Activated CD4-positive, alpha-beta memory T cell treated with anti-CD3 and anti-CD28 coated beads for 36 hours (primary cell): ENCODE measurements around the gene ADO. TPM values are rescaled to one million over a fixed set of nuclear protein-coding genes. Genes with fewer than 3 reads are reported as not detected.

ENCODE experiments used
- CTCF ChIA-PET: fragments of 350-600 bp; sonication (Branson Sonifier 250); formaldehyde crosslinking; loops from one replicate; lab custom pipeline; 2021; ENCODE audit warnings: antibody characterized with exemption, inconsistent platforms; lab: Charles Lee
- POLR2A ChIA-PET: fragments of 350-600 bp; sonication (Branson Sonifier 250); formaldehyde crosslinking; loops from one replicate; lab custom pipeline; 2021; ENCODE audit warnings: antibody characterized with exemption; lab: Charles Lee
- DNase-seq: peaks from one replicate; pipeline ENCODE4 v3.0.0-alpha.2; 2020
- H3K27ac Mint-ChIP-seq: one replicate; pipeline ENCODE4 v1.8.0; 2021; ENCODE audit warnings: mixed read lengths
- H3K27me3 Mint-ChIP-seq: one replicate; pipeline ENCODE4 v1.8.0; 2021; ENCODE audit warnings: mixed read lengths
- H3K36me3 Mint-ChIP-seq: one replicate; pipeline ENCODE4 v1.8.0; 2021; ENCODE audit warnings: mixed read lengths
- H3K4me1 Mint-ChIP-seq: one replicate; pipeline ENCODE4 v1.8.0; 2021; ENCODE audit warnings: low read depth, mixed read lengths
- H3K4me3 Mint-ChIP-seq: one replicate; pipeline ENCODE4 v1.8.0; 2021; ENCODE audit warnings: mild to moderate bottlenecking, mixed read lengths
- H3K9me3 Mint-ChIP-seq: one replicate; pipeline ENCODE4 v1.8.0; 2021; ENCODE audit warnings: mixed read lengths
- intact Hi-C: fragments of 100-400 bp; cut with micrococcal nuclease; formaldehyde crosslinking; loops from one replicate; pipeline ENCODE4 v1.15.1; 2023
- total RNA-seq, 2 experiments: library from RNA; stranded (reverse); gene quantifications; one replicate each; pipeline ENCODE4 v1.2.3, GENCODE V29; 2021

The ADO gene
- total RNA-seq, 2 experiments from 2014 or later, result 26.7 to 27.1 TPM

DNA sequence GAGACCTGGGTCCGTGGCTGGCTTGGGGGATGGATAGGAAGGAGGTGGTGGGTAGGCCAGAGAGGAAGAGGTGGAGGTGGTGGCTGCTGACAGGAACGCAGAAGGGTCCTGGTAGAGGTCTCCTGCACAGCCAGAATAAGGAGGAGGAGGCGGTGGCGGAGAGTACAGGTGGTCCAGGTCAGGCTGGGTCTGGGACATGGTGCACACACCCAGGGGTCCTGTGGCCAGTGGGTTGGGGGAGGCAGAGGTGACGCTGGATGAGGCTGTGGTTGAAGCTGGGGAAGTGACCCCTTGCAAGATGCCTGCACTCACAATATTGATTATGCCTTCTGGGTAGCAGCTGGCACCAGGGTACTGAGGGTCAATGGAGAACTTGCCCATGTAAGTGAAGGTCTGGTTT, 9.5 kb downstream of the ADO start:
- peak overlapping the region; percentile 88 for H3K4me3 Mint-ChIP-seq
- H3K27me3 Mint-ChIP-seq, result peaks cover under 1% of the 10 kb centered on the region
- ChIA-PET CTCF (interaction anchor here (1.5 to 6.7 kb wide), 3 partner anchors 8 to 218 kb away, joined by 4 to 139 read pairs (median 50); partner anchors contain the start of gene ADO), POLR2A (interaction anchor here (3.9 kb wide), 1 partner anchor 81 kb away, joined by 17 read pairs; no protein-coding TSS in a partner anchor)
- DNase-seq, result no peak
- peak overlapping the region; percentile 100 for H3K27ac Mint-ChIP-seq
- peaks cover 49% of the 10 kb centered on the region for H3K36me3 Mint-ChIP-seq
- intact Hi-C loops, result loop anchor here (10.0 kb wide), 1 partner anchor 711 kb away; the partner anchor contains the start of gene REEP3
- H3K9me3 Mint-ChIP-seq, result no peaks in the 10 kb centered on the region
- H3K4me1 Mint-ChIP-seq, result peaks cover 57% of the 10 kb centered on the region

DNA sequence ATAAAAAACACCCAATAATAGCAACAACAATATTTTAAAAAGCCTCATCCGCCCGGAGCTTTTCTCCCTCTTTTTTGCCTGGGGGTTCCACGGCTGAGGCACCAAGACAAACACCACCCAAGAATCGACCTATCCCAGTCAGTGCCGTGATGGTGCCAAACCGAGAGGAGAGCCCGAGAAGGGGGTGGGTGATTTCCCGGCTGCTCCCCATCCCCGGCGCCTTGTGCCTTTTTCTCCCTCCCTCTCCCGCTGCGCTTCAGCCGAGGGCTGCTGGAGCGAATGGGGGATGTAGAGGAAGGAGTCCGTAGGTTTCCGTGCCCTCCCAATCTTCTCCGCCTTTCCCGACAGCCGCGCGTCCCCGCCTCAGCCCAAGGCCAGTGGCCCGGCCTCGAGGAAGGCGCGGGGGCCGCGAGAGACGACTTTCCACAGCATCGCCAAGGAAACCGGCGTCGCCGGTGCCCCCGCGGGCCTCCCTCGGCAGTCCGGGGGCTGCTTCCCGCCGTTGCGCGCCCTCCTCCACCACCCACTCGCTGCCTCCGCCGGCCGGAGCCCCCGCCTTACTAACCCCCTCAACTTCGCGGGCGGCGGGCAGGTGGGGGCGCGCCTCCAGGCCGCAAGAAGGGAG, 10.3 kb downstream of the ADO start:
- peak overlapping the region; percentile 88 for H3K4me3 Mint-ChIP-seq
- peak; percentile 29 for DNase-seq
- intact Hi-C loops, result loop anchor here (5.0 to 10.0 kb wide), 2 partner anchors 710 to 913 kb away; partner anchors contain the start of genes ARID5B and REEP3
- POLR2A ChIA-PET, result interaction anchor here (3.8 to 3.9 kb wide), 2 partner anchors 82 to 177 kb away, joined by 17 to 20 read pairs; no protein-coding TSS in a partner anchor
- CTCF ChIA-PET, result interaction anchor here (0.6 to 6.7 kb wide), 7 partner anchors 9 to 270 kb away, joined by 4 to 139 read pairs (median 33); partner anchors contain the start of gene ADO
- H3K36me3 Mint-ChIP-seq, result peaks cover 48% of the 10 kb centered on the region
- peaks cover 10% of the 10 kb centered on the region for H3K27me3 Mint-ChIP-seq
- H3K4me1 Mint-ChIP-seq, result peaks cover 56% of the 10 kb centered on the region
- H3K27ac Mint-ChIP-seq, result peak overlapping the region; percentile 100
- no peaks in the 10 kb centered on the region for H3K9me3 Mint-ChIP-seq

DNA sequence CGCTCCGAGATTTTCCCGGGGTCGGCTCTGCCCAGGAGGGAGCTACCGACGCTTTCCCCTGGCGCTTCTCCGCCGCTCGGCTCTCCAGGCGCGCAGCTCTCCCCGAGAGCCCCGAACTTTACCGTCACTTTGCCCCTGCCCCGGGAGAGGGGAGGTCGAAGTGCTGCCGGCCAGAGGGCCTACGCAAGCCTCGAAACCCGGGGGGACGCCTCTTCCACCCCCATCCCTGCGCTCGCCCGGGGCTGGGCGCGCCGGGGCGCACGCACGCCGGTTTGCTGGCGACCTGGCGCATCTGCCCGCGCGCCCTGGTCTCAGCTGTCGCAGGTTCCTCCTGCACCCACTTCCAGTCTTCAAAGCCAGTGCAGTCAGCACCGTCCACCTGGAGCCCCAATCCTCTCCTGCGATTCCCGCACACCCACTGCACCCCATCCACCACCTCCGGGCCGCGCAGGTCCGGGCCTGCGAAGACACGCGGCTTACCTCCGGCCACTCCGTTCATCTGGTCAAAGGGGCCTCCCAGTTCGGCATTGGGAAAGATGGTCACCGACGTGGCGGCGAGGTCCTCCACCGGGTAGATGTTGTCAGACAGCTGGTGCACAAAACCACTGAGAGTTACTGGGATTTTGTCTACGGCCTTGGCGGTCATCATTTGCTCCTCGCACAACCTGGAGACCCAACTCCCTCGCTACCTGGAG, 11.0 kb downstream of the ADO start:
- ChIA-PET POLR2A (interaction anchor here (1.1 to 3.9 kb wide), 11 partner anchors 9 to 432 kb away, joined by 3 to 21 read pairs (median 9); partner anchors contain the start of gene ADO), CTCF (interaction anchor here (0.6 to 6.7 kb wide), 11 partner anchors 10 to 351 kb away, joined by 3 to 139 read pairs (median 16); partner anchors contain the start of gene ADO)
- H3K4me1 Mint-ChIP-seq, result peaks cover 50% of the 10 kb centered on the region
- H3K4me3 Mint-ChIP-seq, result peak overlapping the region; percentile 88
- peak overlapping the region; percentile 100 for H3K27ac Mint-ChIP-seq
- H3K36me3 Mint-ChIP-seq, result peaks cover 44% of the 10 kb centered on the region
- intact Hi-C loops, result loop anchor here (1.0 to 10.0 kb wide), 18 partner anchors 11 to 913 kb away; partner anchors contain the start of genes ADO, ARID5B, NRBF2 and REEP3
- H3K9me3 Mint-ChIP-seq, result no peaks in the 10 kb centered on the region
- peaks cover 16% of the 10 kb centered on the region for H3K27me3 Mint-ChIP-seq
- peak; percentile 29 for DNase-seq

DNA sequence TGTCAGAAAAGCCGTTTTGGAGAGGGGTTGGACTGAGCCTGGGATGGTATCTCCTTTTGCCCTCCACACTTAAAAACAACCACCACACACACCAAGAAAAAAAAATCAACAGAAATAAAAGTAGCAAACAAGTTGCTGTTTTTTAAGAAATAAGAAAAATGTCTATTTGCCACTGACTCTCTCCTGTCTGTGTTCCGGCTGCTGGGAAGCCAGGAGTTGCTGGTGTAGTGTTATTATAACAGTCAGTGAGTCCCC, 11.5 kb downstream of the ADO start:
- no peaks in the 10 kb centered on the region for H3K9me3 Mint-ChIP-seq
- peaks cover 45% of the 10 kb centered on the region for H3K4me1 Mint-ChIP-seq
- ChIA-PET CTCF (interaction anchor here (0.8 to 6.7 kb wide), 15 partner anchors 10 to 350 kb away, joined by 3 to 139 read pairs (median 12); partner anchors contain the start of gene ADO), POLR2A (interaction anchor here (0.9 to 3.9 kb wide), 17 partner anchors 9 to 766 kb away, joined by 3 to 21 read pairs (median 4); partner anchors contain the start of gene ADO)
- intact Hi-C loops, result loop anchor here (1.0 to 10.0 kb wide), 18 partner anchors 12 to 914 kb away; partner anchors contain the start of genes ADO, ARID5B, NRBF2 and REEP3
- H3K27ac Mint-ChIP-seq, result peak overlapping the region; percentile 100
- peaks cover 44% of the 10 kb centered on the region for H3K36me3 Mint-ChIP-seq
- peak overlapping the region; percentile 88 for H3K4me3 Mint-ChIP-seq
- DNase-seq, result no peak
- peaks cover 21% of the 10 kb centered on the region for H3K27me3 Mint-ChIP-seq

DNA sequence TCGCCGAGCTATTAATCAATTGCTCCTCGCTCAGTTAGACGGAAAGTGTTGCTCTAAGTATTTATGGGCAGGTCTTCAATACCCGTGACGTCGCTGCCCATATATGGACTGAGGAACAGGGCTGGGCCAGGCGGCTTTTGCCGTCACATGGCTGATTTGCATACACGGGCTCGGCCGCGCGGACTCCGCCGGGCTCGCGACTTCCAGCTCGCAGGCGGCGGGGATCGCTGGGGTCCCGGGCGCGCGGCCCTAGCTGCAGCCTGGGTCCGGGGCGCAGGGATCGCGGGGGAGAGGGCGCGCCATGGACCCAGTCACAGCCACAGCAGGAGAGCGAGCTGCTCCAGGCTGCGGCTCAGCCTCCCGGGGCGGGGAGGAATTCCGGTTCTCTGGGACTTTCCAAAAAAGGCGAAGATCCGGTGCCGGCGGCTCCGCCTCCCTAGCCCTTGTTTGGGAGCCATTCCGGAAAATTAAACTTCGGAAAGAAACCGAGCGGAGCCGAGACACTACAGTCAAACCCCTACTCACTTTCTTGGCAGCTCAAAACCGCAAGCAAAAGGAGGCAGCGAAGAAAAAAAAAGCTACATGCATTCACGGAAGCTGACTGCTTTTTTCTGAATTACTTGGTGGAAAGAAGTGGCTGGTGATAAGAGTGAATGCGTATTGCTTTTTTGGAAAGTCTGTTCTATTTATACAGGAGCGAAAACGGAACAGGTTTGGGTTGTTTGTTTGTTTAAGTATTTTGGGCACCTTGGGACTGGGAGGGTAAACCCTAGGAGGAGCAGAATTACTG, 12.0 kb downstream of the ADO start, which contains the start of gene EGR2:
EGR2 (minus strand) TSS at position 36 of the 790 bp plus-strand sequence. CDS start 337 bp downstream, outside the sequence.
- H3K36me3 Mint-ChIP-seq, result peaks cover 42% of the 10 kb centered on the region
- CTCF ChIA-PET, result interaction anchor here (0.7 to 6.7 kb wide), 20 partner anchors 11 to 350 kb away, joined by 3 to 139 read pairs (median 9); partner anchors contain the start of genes ADO and NRBF2
- POLR2A ChIA-PET, result interaction anchor here (0.5 to 3.9 kb wide), 23 partner anchors 10 to 767 kb away, joined by 3 to 21 read pairs (median 4); partner anchors contain the start of gene ADO
- H3K27me3 Mint-ChIP-seq, result peaks cover 21% of the 10 kb centered on the region
- H3K4me3 Mint-ChIP-seq, result peak within 1 kb of the TSS; percentile 88
- intact Hi-C loops, result loop anchor here (1.0 to 10.0 kb wide), 18 partner anchors 12 to 914 kb away; partner anchors contain the start of genes ADO, ARID5B, NRBF2 and REEP3
- DNase-seq, result peak; percentile 97
- peak within 1 kb of the TSS; percentile 100 for H3K27ac Mint-ChIP-seq
- H3K9me3 Mint-ChIP-seq, result no peaks in the 10 kb centered on the region
- peaks cover 40% of the 10 kb centered on the region for H3K4me1 Mint-ChIP-seq

DNA sequence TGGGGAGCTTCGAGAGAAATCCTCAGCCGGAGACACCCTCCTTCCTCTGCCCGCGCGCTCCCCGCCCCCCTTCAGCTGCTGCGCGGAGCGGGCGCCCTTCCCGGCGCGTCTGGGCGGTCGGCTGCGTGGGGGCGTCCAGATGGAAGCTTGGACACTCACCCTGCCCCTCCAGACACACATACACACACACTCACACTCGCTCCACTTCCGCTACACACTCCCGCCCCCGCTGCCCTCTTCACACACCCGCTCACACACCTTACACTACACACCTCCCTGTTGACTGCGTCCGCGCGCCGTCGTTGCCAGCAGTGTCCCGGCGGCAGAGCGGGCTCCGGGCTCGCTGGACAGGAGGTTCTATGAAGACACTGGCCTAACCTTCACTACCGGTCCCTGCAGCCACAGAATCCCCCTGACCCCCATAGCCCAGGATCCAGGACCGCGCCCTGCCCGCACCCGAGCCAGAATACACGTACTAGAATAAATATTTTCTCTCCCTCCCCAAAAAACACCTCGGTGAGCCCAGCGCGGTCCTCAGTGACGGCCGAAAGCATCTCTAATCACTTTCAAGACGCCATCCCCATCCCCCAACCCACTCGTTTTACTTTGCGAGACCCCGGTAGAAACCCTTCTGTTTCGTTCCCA, 12.7 kb downstream of the ADO start:
- DNase-seq, result peak; percentile 69
- CTCF ChIA-PET, result interaction anchor here (0.7 to 6.7 kb wide), 25 partner anchors 8 to 903 kb away, joined by 3 to 139 read pairs (median 9); partner anchors contain the start of genes ADO and NRBF2
- intact Hi-C loops, result loop anchor here (2.0 to 10.0 kb wide), 4 partner anchors 54 to 915 kb away; partner anchors contain the start of genes ARID5B and REEP3
- Mint-ChIP-seq H3K4me3 (peak overlapping the region; percentile 88), H3K27me3 (peaks cover 21% of the 10 kb centered on the region), H3K27ac (peak overlapping the region; percentile 100), H3K36me3 (peaks cover 38% of the 10 kb centered on the region), H3K9me3 (no peaks in the 10 kb centered on the region), H3K4me1 (peaks cover 34% of the 10 kb centered on the region)
- POLR2A ChIA-PET, result interaction anchor here (0.5 to 3.9 kb wide), 19 partner anchors 9 to 452 kb away, joined by 3 to 21 read pairs (median 4); partner anchors contain the start of gene ADO

DNA sequence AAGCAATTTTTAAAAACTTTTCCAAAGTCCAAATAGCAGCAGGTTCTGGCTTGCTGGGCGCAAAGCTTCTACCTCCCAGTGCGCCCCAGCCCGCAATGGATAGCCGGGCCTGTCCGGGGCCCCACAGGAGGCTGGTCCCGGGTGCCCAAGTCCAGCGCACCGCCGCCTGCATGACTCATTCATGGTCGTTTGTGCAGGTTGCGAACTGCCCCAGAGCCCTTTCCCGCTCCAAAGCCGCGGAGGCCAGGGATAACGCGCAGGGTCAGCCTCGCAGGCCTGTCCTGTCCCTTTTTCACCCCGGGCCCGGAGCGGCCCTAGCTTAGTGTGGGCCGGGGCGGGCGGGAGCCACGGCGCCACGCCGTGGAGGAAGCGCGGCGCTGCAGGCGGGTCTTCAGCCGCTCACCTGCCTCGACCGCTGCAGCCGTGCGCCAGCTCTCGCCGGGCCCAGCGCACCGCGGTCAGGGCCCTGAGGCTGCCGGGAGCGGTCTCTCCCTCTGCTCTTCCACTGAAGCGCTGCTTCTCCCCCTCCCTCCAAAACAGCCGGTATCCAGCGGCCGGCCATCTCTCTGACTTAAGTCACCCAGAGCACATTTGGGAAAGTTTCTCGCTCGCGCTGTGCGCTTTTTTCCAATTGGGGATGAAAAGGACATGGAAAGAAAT, 13.4 kb downstream of the ADO start:
- intact Hi-C loops, result loop anchor here (1.0 to 10.0 kb wide), 8 partner anchors 53 to 916 kb away; partner anchors contain the start of genes ARID5B and REEP3
- POLR2A ChIA-PET, result interaction anchor here (0.6 to 3.8 kb wide), 8 partner anchors 10 to 207 kb away, joined by 3 to 21 read pairs (median 4); no protein-coding TSS in a partner anchor
- H3K9me3 Mint-ChIP-seq, result no peaks in the 10 kb centered on the region

DNA sequence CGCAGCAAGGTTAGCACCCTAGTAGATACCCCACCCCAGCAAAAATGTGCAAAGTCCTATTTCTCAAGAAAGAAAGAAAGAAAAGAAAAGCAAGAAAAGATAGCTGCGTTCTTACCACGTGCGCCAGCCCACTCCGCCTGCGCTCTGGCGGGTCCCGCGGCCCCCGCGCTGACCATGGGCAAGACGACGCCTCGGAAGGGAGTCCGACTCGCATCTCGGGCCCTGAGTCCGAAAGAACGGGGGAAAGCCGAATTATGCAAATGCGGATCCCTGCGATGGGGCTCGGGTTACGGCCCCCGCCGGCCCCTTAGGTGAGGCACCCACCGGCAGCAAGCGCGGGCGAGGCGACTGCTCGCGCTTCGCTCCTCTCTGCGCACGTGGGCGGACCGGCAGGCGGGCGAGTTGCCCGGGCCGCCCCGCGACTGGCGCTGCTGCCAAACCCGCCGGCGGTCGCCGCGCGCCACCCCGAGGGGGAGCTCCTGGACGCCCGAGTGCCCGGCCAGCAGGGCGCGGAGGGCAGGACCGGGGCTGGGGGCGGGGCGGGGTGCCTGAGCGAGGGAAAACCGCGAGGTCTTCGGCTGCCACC, 14.0 kb downstream of the ADO start:
- H3K27me3 Mint-ChIP-seq, result peaks cover 21% of the 10 kb centered on the region
- intact Hi-C loops, result loop anchor here (1.0 to 10.0 kb wide), 6 partner anchors 208 to 916 kb away; partner anchors contain the start of genes ARID5B and REEP3
- H3K4me1 Mint-ChIP-seq, result peaks cover 22% of the 10 kb centered on the region
- H3K36me3 Mint-ChIP-seq, result peaks cover 25% of the 10 kb centered on the region
- POLR2A ChIA-PET, result interaction anchor here (0.6 to 3.8 kb wide), 8 partner anchors 10 to 316 kb away, joined by 3 to 21 read pairs (median 4); no protein-coding TSS in a partner anchor
- CTCF ChIA-PET, result interaction anchor here (0.9 to 6.7 kb wide), 25 partner anchors 9 to 902 kb away, joined by 3 to 139 read pairs (median 6); partner anchors contain the start of genes ADO and NRBF2
- no peaks in the 10 kb centered on the region for H3K9me3 Mint-ChIP-seq
- peak overlapping the region; percentile 79 for H3K27ac Mint-ChIP-seq
- H3K4me3 Mint-ChIP-seq, result peak overlapping the region; percentile 88
- peak; percentile 73 for DNase-seq

More for the DNA sequence above, 13.4 kb downstream of the ADO start:
- Mint-ChIP-seq H3K36me3 (peaks cover 32% of the 10 kb centered on the region), H3K27me3 (peaks cover 21% of the 10 kb centered on the region), H3K4me1 (peaks cover 28% of the 10 kb centered on the region), H3K27ac (peak overlapping the region; percentile 100), H3K4me3 (peak overlapping the region; percentile 88)
- peak; percentile 83 for DNase-seq
- CTCF ChIA-PET, result interaction anchor here (0.9 to 6.7 kb wide), 25 partner anchors 8 to 902 kb away, joined by 3 to 139 read pairs (median 9); partner anchors contain the start of genes ADO and NRBF2
